RWPE2 (cell line): Measurements from ENCODE around the gene IRF2BP1.
A peak's percentile ranks its signal among the peaks of the same experiment; 100 is the strongest.

Source experiments
- ATAC-seq: fragments of 200-7000 bp; cut with Tn5 transposase; 3 replicates; pipeline ENCODE4 v1.9.1; 2021; ENCODE audit warnings: low read depth
- DNase-seq: peaks from one replicate; pipeline ENCODE4 v3.0.0-alpha.2; 2020; ENCODE audit warnings: low spot score
- H3K27ac ChIP-seq: fragments of 450-650 bp; 2 replicates; pipeline ENCODE4 v1.5.1; 2017; ENCODE audit warnings: mild to moderate bottlenecking; ENCODE audit not compliant: poor library complexity, severe bottlenecking
- H3K27me3 ChIP-seq: fragments of 250-450 bp; sonication (Bioruptor Pico); 2 replicates; pipeline ENCODE4 v1.5.1; 2021; ENCODE audit warnings: mild to moderate bottlenecking, moderate library complexity; ENCODE audit not compliant: insufficient read depth, poor library complexity, severe bottlenecking
- H3K36me3 ChIP-seq: fragments of 250-450 bp; sonication (Bioruptor Pico); 2 replicates; pipeline ENCODE4 v1.5.1; 2020; ENCODE audit warnings: low read depth, mild to moderate bottlenecking, moderate library complexity
- H3K4me1 ChIP-seq: fragments of 250-450 bp; sonication (Bioruptor Pico); 2 replicates; pipeline ENCODE4 v1.5.1; 2021; ENCODE audit warnings: mild to moderate bottlenecking, moderate library complexity; ENCODE audit not compliant: insufficient read depth, poor library complexity, severe bottlenecking
- H3K4me3 ChIP-seq: fragments of 250-450 bp; sonication (Bioruptor Pico); 2 replicates; pipeline ENCODE4 v1.5.1; 2021; ENCODE audit warnings: mild to moderate bottlenecking, moderate library complexity; ENCODE audit not compliant: severe bottlenecking
- H3K9me3 ChIP-seq: fragments of 250-450 bp; sonication (Bioruptor Pico); 2 replicates; pipeline ENCODE4 v1.5.1; 2021; ENCODE audit warnings: mild to moderate bottlenecking, moderate library complexity; ENCODE audit not compliant: severe bottlenecking
- CTCF ChIP-seq: fragments of 450-650 bp; IDR thresholded peaks from one replicate; pipeline ENCODE4 v1.5.1; 2017; ENCODE audit warnings: mild to moderate bottlenecking, moderate library complexity; ENCODE audit not compliant: poor library complexity, severe bottlenecking

The IRF2BP1 gene

GRCh38 chr19:45862271-45862563 is 23.7 kb downstream of the IRF2BP1 start:
- H3K9me3 ChIP-seq = no peaks in the 10 kb centered on the region
- TF ChIP-seq CTCF = no peak
- ATAC-seq (no peak), DNase-seq (no peak)
- peak overlapping the region; percentile 73 for H3K4me3 ChIP-seq
- peaks cover 4% of the 10 kb centered on the region for H3K4me1 ChIP-seq
- H3K27me3 ChIP-seq = peaks cover 24% of the 10 kb centered on the region
- peaks cover 32% of the 10 kb centered on the region for H3K36me3 ChIP-seq
- H3K27ac ChIP-seq = peak overlapping the region; percentile 55

- peaks cover 36% of the 10 kb centered on the region for H3K36me3 ChIP-seq
- no peak for TF ChIP-seq CTCF
- ATAC-seq (no peak), DNase-seq (no peak)
- no peak overlapping the region for H3K27ac ChIP-seq
- no peaks in the 10 kb centered on the region for H3K9me3 ChIP-seq
- no peak overlapping the region for H3K4me3 ChIP-seq
- peaks cover 24% of the 10 kb centered on the region for H3K27me3 ChIP-seq
- H3K4me1 ChIP-seq = peaks cover 4% of the 10 kb centered on the region
Observed at GRCh38 chr19:45860359-45861259, 25.3 kb downstream of the IRF2BP1 start.

GRCh38 chr19:45854167-45854778 is 31.7 kb downstream of the IRF2BP1 start:
- TF ChIP-seq CTCF = no peak
- no peaks in the 10 kb centered on the region for H3K4me1 ChIP-seq
- H3K9me3 ChIP-seq = no peaks in the 10 kb centered on the region
- H3K27me3 ChIP-seq = no peaks in the 10 kb centered on the region
- H3K27ac ChIP-seq = no peak overlapping the region
- ATAC-seq = no peak
- DNase-seq = no peak
- no peak overlapping the region for H3K4me3 ChIP-seq
- H3K36me3 ChIP-seq = peaks cover 70% of the 10 kb centered on the region

- peaks cover 74% of the 10 kb centered on the region for H3K36me3 ChIP-seq
- H3K4me1 ChIP-seq = no peaks in the 10 kb centered on the region
- DNase-seq (no peak), ATAC-seq (no peak)
- no peak overlapping the region for H3K27ac ChIP-seq
- H3K27me3 ChIP-seq = no peaks in the 10 kb centered on the region
- H3K9me3 ChIP-seq = no peaks in the 10 kb centered on the region
- H3K4me3 ChIP-seq = no peak overlapping the region
- no peak for TF ChIP-seq CTCF
Observed at GRCh38 chr19:45852983-45853382, 33.0 kb downstream of the IRF2BP1 start.

- H3K36me3 ChIP-seq = peaks cover 81% of the 10 kb centered on the region
- TF ChIP-seq CTCF = no peak
- no peaks in the 10 kb centered on the region for H3K9me3 ChIP-seq
Observed at GRCh38 chr19:45852145-45852750, 33.7 kb downstream of the IRF2BP1 start.

More at GRCh38 chr19:45852145-45852750, 33.7 kb downstream of the IRF2BP1 start:
- no peak overlapping the region for H3K4me3 ChIP-seq
- no peaks in the 10 kb centered on the region for H3K27me3 ChIP-seq
- ATAC-seq (peak; percentile 47; the same call in 2 of the 3 replicates), DNase-seq (no peak)
- no peaks in the 10 kb centered on the region for H3K4me1 ChIP-seq
- no peak overlapping the region for H3K27ac ChIP-seq
